ENCODE data around the gene AGER. TPM values are rescaled to one million over a fixed set of nuclear protein-coding genes. Genes with fewer than 3 reads are reported as not detected.

Gene AGER
- total RNA-seq, 1 experiment from 2014 or later, result 14.3 TPM

DNA sequence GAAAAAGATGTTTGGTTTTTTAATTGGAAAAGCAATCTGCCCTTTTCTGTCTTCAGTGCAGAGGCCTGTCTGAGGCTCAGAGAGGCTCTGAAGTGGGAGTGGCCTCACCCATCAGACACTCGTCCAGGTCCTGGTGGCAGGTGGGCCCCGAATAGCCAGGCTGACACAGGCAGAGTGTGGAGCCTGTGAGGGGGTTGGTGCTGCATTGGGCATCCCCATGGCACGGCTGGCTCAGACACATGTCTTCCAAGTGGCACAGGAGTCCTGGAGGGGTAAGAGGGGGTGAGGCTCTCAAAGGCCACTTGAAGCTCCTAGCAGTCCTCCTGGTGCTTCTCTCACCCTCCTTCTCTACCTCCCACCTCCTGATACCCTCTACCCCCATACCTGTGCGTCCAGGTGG lies 36.0 kb upstream of the AGER start:
- H3K56ac ChIP-seq (ENCODE audit: insufficient read length, low read depth, low read length), result no peak overlapping the region
- no peak overlapping the region for H2BK20ac ChIP-seq (ENCODE audit: low read depth, low read length, poor library complexity, severe bottlenecking)
- H3K4me1 ChIP-seq (ENCODE audit: insufficient read depth, low read length), result 0 out of 2 replicates have a peak, but pooled peaks cover 6% of the 10 kb centered on the region
- no peak overlapping the region for H2AK5ac ChIP-seq (ENCODE audit: insufficient read length, low read length)
- no peaks in the 10 kb centered on the region for H3K27me3 ChIP-seq (ENCODE audit: insufficient read depth, low read length)
- H2BK15ac ChIP-seq (ENCODE audit: low read depth, low read length), result no peak overlapping the region
- H3K27ac Mint-ChIP-seq, result no peak overlapping the region
- H4K5ac ChIP-seq (ENCODE audit: insufficient read length, low read depth, low read length), result no peak overlapping the region
- peaks cover 18% of the 10 kb centered on the region in 2 experiments for H3K4me1 Mint-ChIP-seq
- no peaks in the 10 kb centered on the region for H4K20me1 ChIP-seq (ENCODE audit: control insufficient read depth, insufficient read depth, insufficient read length)
- peaks cover 0 to 1% (median 0%) of the 10 kb centered on the region in 3 experiments; a peak in 1 of 7 replicates for H3K36me3 Mint-ChIP-seq (ENCODE audit: insufficient read depth in 1 of 3, low read depth in 3 of 3)
- no peaks in the 10 kb centered on the region for H3K79me2 ChIP-seq (ENCODE audit: insufficient read depth, low read length)
- H3K9me3 Mint-ChIP-seq, result no peaks in the 10 kb centered on the region
- H3K27me3 Mint-ChIP-seq (ENCODE audit: low read depth), result peaks cover 13% of the 10 kb centered on the region
- H3T11ph ChIP-seq (ENCODE audit: low read length), result no peak overlapping the region
- no peak overlapping the region for H2BK120ac ChIP-seq (ENCODE audit: low read depth, low read length, poor library complexity, severe bottlenecking)
- no peak overlapping the region for H2BK12ac ChIP-seq (ENCODE audit: insufficient read length, low read depth, low read length)
- H3K9me3 ChIP-seq (ENCODE audit: control insufficient read depth, low read depth, low read length), result no peaks in the 10 kb centered on the region
- no CpG with 5 or more reads among the region's 4 CpGs for WGBS (ENCODE audit: extremely low coverage, insufficient read length, low lambda C conversion rate)
- H3K4ac ChIP-seq (ENCODE audit: low read depth, low read length), result no peak overlapping the region
- no peak overlapping the region for H3K18ac ChIP-seq (ENCODE audit: insufficient read length, low read depth, low read length)
- no peaks in the 10 kb centered on the region for H3K79me1 ChIP-seq (ENCODE audit: insufficient read depth, low read depth, low read length, poor library complexity, severe bottlenecking)
- H3K27ac ChIP-seq (ENCODE audit: insufficient read length, low read depth, low read length), result no peak overlapping the region
- H3K23me2 ChIP-seq (ENCODE audit: insufficient read length, low read depth, low read length, poor library complexity, severe bottlenecking), result peaks cover 3% of the 10 kb centered on the region
- no peak overlapping the region for H3K9ac ChIP-seq (ENCODE audit: extremely low read depth, insufficient read length, low read length)
- TF ChIP-seq, protein P1, sequence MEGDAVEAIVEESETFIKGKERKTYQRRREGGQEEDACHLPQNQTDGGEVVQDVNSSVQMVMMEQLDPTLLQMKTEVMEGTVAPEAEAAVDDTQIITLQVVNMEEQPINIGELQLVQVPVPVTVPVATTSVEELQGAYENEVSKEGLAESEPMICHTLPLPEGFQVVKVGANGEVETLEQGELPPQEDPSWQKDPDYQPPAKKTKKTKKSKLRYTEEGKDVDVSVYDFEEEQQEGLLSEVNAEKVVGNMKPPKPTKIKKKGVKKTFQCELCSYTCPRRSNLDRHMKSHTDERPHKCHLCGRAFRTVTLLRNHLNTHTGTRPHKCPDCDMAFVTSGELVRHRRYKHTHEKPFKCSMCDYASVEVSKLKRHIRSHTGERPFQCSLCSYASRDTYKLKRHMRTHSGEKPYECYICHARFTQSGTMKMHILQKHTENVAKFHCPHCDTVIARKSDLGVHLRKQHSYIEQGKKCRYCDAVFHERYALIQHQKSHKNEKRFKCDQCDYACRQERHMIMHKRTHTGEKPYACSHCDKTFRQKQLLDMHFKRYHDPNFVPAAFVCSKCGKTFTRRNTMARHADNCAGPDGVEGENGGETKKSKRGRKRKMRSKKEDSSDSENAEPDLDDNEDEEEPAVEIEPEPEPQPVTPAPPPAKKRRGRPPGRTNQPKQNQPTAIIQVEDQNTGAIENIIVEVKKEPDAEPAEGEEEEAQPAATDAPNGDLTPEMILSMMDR (conservative IDR thresholded peaks at IDR 0.05), result no peak
- no peak overlapping the region for H4K8ac ChIP-seq (replicated peaks; ENCODE audit: insufficient read length, low read depth, low read length)
- H2AFZ ChIP-seq (ENCODE audit: low read length), result no peak overlapping the region
- no peak overlapping the region for H4K91ac ChIP-seq (ENCODE audit: insufficient read length, low read depth, low read length)
- no peak overlapping the region for H3K14ac ChIP-seq (ENCODE audit: insufficient read depth, low read length)
- no peak overlapping the region for H3K4me3 Mint-ChIP-seq
- no peak overlapping the region for H3K23ac ChIP-seq (ENCODE audit: insufficient read length, low read depth, low read length)
- no peak for DNase-seq
- no peak overlapping the region for H2BK5ac ChIP-seq (ENCODE audit: insufficient read length, low read length)
- no peak overlapping the region for H3K4me2 ChIP-seq (ENCODE audit: insufficient read depth, insufficient read length, low read length)
